ENCODE measurements around the gene DLGAP1. TPM values are rescaled to one million over a fixed set of nuclear protein-coding genes. Genes with fewer than 3 reads are reported as not detected.

The DLGAP1 gene
- total RNA-seq, 1 donor from 2014 or later = 11.5 TPM

DNA sequence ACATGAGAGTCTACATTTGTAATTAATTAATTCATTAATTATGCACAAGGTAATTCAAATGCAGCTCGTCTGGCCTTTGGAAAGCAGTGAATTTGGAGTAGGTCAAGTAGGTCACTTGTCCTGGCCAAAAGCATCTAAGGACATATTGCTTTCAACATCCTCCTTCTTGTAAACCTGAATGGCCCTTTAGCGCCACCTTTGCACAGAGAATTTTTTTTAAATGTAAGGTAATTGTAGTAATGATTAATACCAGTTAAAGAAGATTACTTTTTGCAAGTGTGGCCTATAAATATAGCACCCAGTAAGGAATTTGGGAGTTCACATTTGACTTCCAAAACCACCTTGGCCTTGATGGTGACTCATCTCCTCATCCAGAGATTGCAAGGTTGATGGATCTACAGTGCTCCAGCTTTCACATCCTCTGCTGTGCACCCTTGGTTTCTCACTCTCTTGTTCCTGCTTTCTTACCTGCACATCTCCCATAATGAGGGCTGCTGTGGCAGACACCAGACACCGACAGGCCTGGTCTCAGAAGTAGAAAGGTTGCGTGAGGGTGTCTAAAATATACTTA lies 523.5 kb downstream of the DLGAP1 start:
- Mint-ChIP-seq H3K4me1 (peaks cover 3% of the 10 kb centered on the region), H3K36me3 (ENCODE audit: low read depth) (no peaks in the 10 kb centered on the region), H3K27me3 (ENCODE audit: low read depth) (no peaks in the 10 kb centered on the region), H3K27ac (ENCODE audit: unreplicated experiment) (no peak overlapping the region), H3K4me3 (no peak overlapping the region), H3K9me3 (no peaks in the 10 kb centered on the region)
- TF ChIP-seq, protein P1, sequence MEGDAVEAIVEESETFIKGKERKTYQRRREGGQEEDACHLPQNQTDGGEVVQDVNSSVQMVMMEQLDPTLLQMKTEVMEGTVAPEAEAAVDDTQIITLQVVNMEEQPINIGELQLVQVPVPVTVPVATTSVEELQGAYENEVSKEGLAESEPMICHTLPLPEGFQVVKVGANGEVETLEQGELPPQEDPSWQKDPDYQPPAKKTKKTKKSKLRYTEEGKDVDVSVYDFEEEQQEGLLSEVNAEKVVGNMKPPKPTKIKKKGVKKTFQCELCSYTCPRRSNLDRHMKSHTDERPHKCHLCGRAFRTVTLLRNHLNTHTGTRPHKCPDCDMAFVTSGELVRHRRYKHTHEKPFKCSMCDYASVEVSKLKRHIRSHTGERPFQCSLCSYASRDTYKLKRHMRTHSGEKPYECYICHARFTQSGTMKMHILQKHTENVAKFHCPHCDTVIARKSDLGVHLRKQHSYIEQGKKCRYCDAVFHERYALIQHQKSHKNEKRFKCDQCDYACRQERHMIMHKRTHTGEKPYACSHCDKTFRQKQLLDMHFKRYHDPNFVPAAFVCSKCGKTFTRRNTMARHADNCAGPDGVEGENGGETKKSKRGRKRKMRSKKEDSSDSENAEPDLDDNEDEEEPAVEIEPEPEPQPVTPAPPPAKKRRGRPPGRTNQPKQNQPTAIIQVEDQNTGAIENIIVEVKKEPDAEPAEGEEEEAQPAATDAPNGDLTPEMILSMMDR (conservative IDR thresholded peaks at IDR 0.05) = no peak
- no peak for DNase-seq (ENCODE audit: low read depth, low spot score)

DNA sequence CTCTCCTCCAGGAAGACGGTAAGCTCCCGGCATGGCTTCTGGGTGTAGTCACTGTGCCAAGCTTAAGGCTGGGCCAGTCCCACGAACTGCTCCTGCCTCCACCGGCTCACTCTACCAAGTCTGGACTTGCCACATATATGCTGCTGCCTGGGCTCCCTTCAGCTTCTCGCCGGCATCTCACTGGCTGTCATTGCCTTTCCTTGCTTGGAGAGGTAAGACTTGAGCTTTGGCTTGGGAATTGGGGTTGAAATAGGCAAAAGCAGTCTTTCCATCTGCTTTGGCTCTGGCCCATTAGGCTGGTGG lies 524.1 kb downstream of the DLGAP1 start:
- Mint-ChIP-seq H3K9me3 (no peaks in the 10 kb centered on the region), H3K4me1 (peaks cover 3% of the 10 kb centered on the region), H3K36me3 (ENCODE audit: low read depth) (no peaks in the 10 kb centered on the region), H3K4me3 (no peak overlapping the region), H3K27ac (ENCODE audit: unreplicated experiment) (no peak overlapping the region), H3K27me3 (ENCODE audit: low read depth) (no peaks in the 10 kb centered on the region)
- TF ChIP-seq, protein P1 (conservative IDR thresholded peaks at IDR 0.05) = no peak
- no peak for DNase-seq (ENCODE audit: low read depth, low spot score)

DNA sequence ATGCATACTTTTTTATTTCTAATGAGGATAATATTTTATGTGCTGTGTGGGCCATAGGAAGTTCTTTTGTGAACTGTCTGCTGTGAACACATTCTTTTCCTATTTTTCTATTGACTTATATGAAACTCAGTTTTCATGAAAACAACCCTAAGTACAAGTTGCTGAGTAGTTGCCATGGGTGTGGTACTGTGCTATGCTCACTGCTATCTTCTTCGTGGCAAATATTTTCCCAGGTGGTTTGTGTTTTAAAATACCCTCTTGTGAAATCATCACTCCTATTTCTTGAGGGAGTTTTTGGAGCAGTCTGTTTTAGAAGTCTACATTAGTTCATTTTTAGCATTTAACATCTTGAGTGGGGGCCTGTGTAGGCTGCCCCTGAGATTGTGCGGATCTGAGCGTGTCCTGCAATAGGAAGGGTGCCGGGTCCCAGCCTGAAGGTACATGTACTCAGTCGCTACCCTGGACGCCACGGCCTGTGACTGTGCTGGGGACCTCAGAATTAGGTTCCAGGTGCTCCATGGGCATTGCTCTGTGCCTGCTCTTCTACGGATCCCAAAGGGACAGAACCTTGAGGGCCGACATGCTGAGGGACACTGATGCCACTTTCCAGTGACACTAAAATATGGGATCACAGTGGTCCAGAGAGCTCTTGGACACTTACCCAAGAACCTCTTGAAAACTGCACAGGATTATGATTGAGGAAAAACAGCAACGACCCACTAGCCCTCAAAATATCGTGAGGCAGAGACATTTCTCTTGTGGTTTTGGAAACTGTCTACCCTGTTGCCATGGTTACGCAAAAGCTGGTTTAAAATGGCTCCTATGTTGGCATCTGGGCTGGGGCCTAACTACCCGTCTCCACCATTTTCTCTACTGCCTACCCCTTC lies 524.7 kb downstream of the DLGAP1 start:
- Mint-ChIP-seq H3K9me3 (no peaks in the 10 kb centered on the region), H3K36me3 (ENCODE audit: low read depth) (no peaks in the 10 kb centered on the region), H3K4me1 (peaks cover 3% of the 10 kb centered on the region), H3K4me3 (no peak overlapping the region), H3K27ac (ENCODE audit: unreplicated experiment) (no peak overlapping the region), H3K27me3 (ENCODE audit: low read depth) (no peaks in the 10 kb centered on the region)
- DNase-seq (ENCODE audit: low read depth, low spot score) = no peak
- TF ChIP-seq, protein P1 (conservative IDR thresholded peaks at IDR 0.05) = no peak

DNA sequence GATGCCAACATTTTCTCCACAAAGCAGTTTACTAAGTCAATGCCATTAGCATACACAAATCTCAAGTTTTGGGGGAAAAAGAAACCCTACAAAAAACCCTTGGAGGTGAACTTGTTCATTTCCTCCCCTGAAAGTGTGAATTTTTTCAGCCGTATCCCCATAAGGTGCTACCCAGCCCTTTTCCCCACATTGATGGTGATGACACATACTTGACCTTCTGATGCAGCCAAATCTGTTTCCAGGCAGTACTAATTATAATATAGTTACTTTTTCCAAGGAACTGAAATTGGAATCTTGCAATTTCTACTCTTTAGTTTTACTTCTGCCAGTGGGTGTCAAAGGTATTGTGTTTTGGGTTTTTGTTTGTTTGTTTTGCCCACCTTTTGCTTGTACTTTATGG lies 530.7 kb downstream of the DLGAP1 start:
- no peaks in the 10 kb centered on the region for H3K4me1 Mint-ChIP-seq
- no peaks in the 10 kb centered on the region for H3K36me3 Mint-ChIP-seq (ENCODE audit: low read depth)
- no peak overlapping the region for H3K4me3 Mint-ChIP-seq
- DNase-seq (ENCODE audit: low read depth, low spot score) = no peak
- H3K27ac Mint-ChIP-seq (ENCODE audit: unreplicated experiment) = no peak overlapping the region
- no peaks in the 10 kb centered on the region for H3K27me3 Mint-ChIP-seq (ENCODE audit: low read depth)
- TF ChIP-seq, protein P1 (conservative IDR thresholded peaks at IDR 0.05) = no peak
- no peaks in the 10 kb centered on the region for H3K9me3 Mint-ChIP-seq

DNA sequence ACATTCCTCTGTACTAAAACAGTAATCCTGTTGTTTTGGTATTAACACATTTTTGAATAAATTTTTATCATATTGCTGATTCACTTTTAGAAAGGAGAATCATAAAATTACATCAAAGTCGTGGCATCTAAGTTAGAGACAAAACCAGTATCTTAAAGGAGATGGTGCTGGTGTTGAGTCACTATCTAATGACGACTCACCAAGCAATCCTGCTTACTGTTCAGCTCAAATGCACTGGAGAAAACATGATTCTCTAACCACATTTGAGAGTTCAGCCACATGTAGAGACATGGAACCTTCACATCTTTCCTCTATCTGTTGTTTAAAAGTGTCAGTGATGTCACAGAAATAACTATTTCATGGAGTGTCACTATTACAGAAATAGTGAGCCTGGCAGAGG lies 531.4 kb downstream of the DLGAP1 start:
- Mint-ChIP-seq H3K4me3 (no peak overlapping the region), H3K27me3 (ENCODE audit: low read depth) (no peaks in the 10 kb centered on the region), H3K36me3 (ENCODE audit: low read depth) (no peaks in the 10 kb centered on the region), H3K4me1 (no peaks in the 10 kb centered on the region), H3K9me3 (no peaks in the 10 kb centered on the region), H3K27ac (ENCODE audit: unreplicated experiment) (no peak overlapping the region)
- TF ChIP-seq, protein P1 (conservative IDR thresholded peaks at IDR 0.05) = no peak
- DNase-seq (ENCODE audit: low read depth, low spot score) = no peak
